ENCODE measurements around the gene CEP131.

Gene CEP131

GRCh38 chr17:81171941-81172340 is 50.8 kb downstream of the CEP131 start:
- Histone ChIP-seq H3K27me3 (ENCODE audit: control insufficient read depth, insufficient read depth, low read length) (no peaks in the 10 kb centered on the region), H3K9me3 (ENCODE audit: control insufficient read depth, low read length) (no peaks in the 10 kb centered on the region), H3K9ac (no peak overlapping the region), H3K4me3 (ENCODE audit: low read depth, low read length) (no peak overlapping the region), H3K36me3 (ENCODE audit: control insufficient read depth, insufficient read depth, low read length) (no peaks in the 10 kb centered on the region), H2AFZ (no peak overlapping the region), H3K79me2 (peaks cover 12% of the 10 kb centered on the region), H3K4me1 (peaks cover 1% of the 10 kb centered on the region), H3K4me2 (ENCODE audit: low read length) (no peak overlapping the region), H3K27ac (no peak overlapping the region)
- TF ChIP-seq CTCF (IDR thresholded peaks at IDR 0.05) = no peak

GRCh38 chr17:81170727-81171494 is 51.9 kb downstream of the CEP131 start:
- no peaks in the 10 kb centered on the region for H3K27me3 ChIP-seq (ENCODE audit: control insufficient read depth, insufficient read depth, low read length)
- H3K4me1 ChIP-seq = peaks cover 6% of the 10 kb centered on the region
- H3K4me2 ChIP-seq (ENCODE audit: low read length) = no peak overlapping the region
- H2AFZ ChIP-seq = no peak overlapping the region
- TF ChIP-seq CTCF (IDR thresholded peaks at IDR 0.05) = no peak
- peaks cover 17% of the 10 kb centered on the region for H3K79me2 ChIP-seq
- no peaks in the 10 kb centered on the region for H3K9me3 ChIP-seq (ENCODE audit: control insufficient read depth, low read length)
- no peak overlapping the region for H3K27ac ChIP-seq
- no peaks in the 10 kb centered on the region for H3K36me3 ChIP-seq (ENCODE audit: control insufficient read depth, insufficient read depth, low read length)
- no peak overlapping the region for H3K9ac ChIP-seq
- H3K4me3 ChIP-seq (ENCODE audit: low read depth, low read length) = no peak overlapping the region

- no peak overlapping the region for H3K9ac ChIP-seq
- no peak overlapping the region for H3K27ac ChIP-seq
- H3K27me3 ChIP-seq (ENCODE audit: control insufficient read depth, insufficient read depth, low read length) = no peaks in the 10 kb centered on the region
- peaks cover 9% of the 10 kb centered on the region for H3K4me1 ChIP-seq
- H2AFZ ChIP-seq = no peak overlapping the region
- no peak overlapping the region for H3K4me3 ChIP-seq (ENCODE audit: low read depth, low read length)
- H3K79me2 ChIP-seq = peaks cover 20% of the 10 kb centered on the region
- no peak overlapping the region for H3K4me2 ChIP-seq (ENCODE audit: low read length)
- TF ChIP-seq CTCF (IDR thresholded peaks at IDR 0.05) = no peak
- no peaks in the 10 kb centered on the region for H3K9me3 ChIP-seq (ENCODE audit: control insufficient read depth, low read length)
- no peaks in the 10 kb centered on the region for H3K36me3 ChIP-seq (ENCODE audit: control insufficient read depth, insufficient read depth, low read length)
Observed at GRCh38 chr17:81169870-81170309, 52.9 kb downstream of the CEP131 start.

- H2AFZ ChIP-seq = no peak overlapping the region
- H3K4me3 ChIP-seq (ENCODE audit: low read depth, low read length) = no peak overlapping the region
- H3K4me2 ChIP-seq (ENCODE audit: low read length) = no peak overlapping the region
- no peak for TF ChIP-seq CTCF (IDR thresholded peaks at IDR 0.05)
- no peaks in the 10 kb centered on the region for H3K9me3 ChIP-seq (ENCODE audit: control insufficient read depth, low read length)
- no peaks in the 10 kb centered on the region for H3K27me3 ChIP-seq (ENCODE audit: control insufficient read depth, insufficient read depth, low read length)
- no peak overlapping the region for H3K9ac ChIP-seq
- H3K4me1 ChIP-seq = peaks cover 12% of the 10 kb centered on the region
- H3K27ac ChIP-seq = no peak overlapping the region
- H3K36me3 ChIP-seq (ENCODE audit: control insufficient read depth, insufficient read depth, low read length) = no peaks in the 10 kb centered on the region
- H3K79me2 ChIP-seq = peaks cover 22% of the 10 kb centered on the region
Observed at GRCh38 chr17:81167638-81168037, 55.1 kb downstream of the CEP131 start.

- Histone ChIP-seq H3K4me3 (ENCODE audit: low read depth, low read length) (no peak overlapping the region), H3K27me3 (ENCODE audit: control insufficient read depth, insufficient read depth, low read length) (no peaks in the 10 kb centered on the region), H3K27ac (no peak overlapping the region)
Observed at GRCh38 chr17:81167194-81167524, 55.6 kb downstream of the CEP131 start.

More at GRCh38 chr17:81167194-81167524, 55.6 kb downstream of the CEP131 start:
- Histone ChIP-seq H2AFZ (no peak overlapping the region), H3K4me2 (ENCODE audit: low read length) (no peak overlapping the region), H3K4me1 (peaks cover 12% of the 10 kb centered on the region), H3K79me2 (peaks cover 22% of the 10 kb centered on the region), H3K36me3 (ENCODE audit: control insufficient read depth, insufficient read depth, low read length) (no peaks in the 10 kb centered on the region), H3K9me3 (ENCODE audit: control insufficient read depth, low read length) (no peaks in the 10 kb centered on the region), H3K9ac (no peak overlapping the region)
- no peak for TF ChIP-seq CTCF (IDR thresholded peaks at IDR 0.05)

Data from parathyroid adenoma (tissue), 2 donors.